ENCODE results near the gene BANP. TPM values are rescaled to one million over a fixed set of nuclear protein-coding genes. Genes with fewer than 3 reads are reported as not detected.
"Not testable (repeated sequence)": the region's sequence is repeated elsewhere in the genome, so short reads cannot be mapped to it uniquely, and the experiment has no call there.

BANP gene
- polyA plus RNA-seq, 4 donors: 10.5 to 15.7 (median 11.6) TPM

DNA sequence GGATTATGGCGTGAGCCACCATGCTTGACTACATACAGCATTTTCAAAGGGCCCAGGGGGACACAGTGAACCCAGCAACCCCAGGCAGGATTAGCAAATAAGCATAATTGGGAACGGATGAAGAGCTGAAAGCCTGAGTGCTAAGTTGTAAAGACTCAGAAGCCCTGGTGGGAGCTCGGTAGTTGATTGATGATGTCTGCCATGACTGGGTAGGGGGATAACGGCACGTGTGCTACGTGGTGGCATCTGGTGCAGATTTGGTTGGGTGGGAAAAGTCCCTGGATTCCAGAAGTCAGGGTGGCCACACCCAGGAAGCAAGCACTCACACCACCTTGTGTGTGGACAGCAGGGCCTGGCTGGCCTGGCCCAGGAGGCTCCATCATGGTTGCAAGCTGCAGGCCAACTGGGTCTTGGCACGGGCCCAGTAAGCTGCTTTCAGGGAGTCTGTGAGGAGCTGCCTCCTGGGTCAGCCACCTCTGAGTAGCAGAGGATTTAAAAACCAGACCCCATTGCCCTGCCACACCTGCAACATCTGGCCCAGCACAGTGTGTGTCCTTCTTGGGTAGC is 154.4 kb downstream of the BANP start:
- not testable (repeated sequence) for H3K27ac ChIP-seq (ENCODE audit: low read depth in 1 of 3, low read length in 2 of 3); H3K9me3 ChIP-seq (ENCODE audit: control insufficient read depth in 2 of 2, insufficient read depth in 1 of 2, low read depth in 1 of 2, low read length in 1 of 2); FAIRE-seq; H3K27me3 ChIP-seq (ENCODE audit: control insufficient read depth in 3 of 3, insufficient read depth in 3 of 3, low read length in 3 of 3); H3K4me1 ChIP-seq (ENCODE audit: control insufficient read depth in 3 of 3, insufficient read depth in 2 of 3, low read depth in 1 of 3, low read length in 2 of 3); H3K4me3 ChIP-seq (ENCODE audit: low read depth in 1 of 3, low read length in 3 of 3); DNase-seq; H3K36me3 ChIP-seq (ENCODE audit: control insufficient read depth in 3 of 3, insufficient read depth in 2 of 3, low read depth in 1 of 3, low read length in 3 of 3)
- 81 to 84% (median 82%) methylated on average over 7 of the region's 7 CpGs for WGBS, 3 donors

DNA sequence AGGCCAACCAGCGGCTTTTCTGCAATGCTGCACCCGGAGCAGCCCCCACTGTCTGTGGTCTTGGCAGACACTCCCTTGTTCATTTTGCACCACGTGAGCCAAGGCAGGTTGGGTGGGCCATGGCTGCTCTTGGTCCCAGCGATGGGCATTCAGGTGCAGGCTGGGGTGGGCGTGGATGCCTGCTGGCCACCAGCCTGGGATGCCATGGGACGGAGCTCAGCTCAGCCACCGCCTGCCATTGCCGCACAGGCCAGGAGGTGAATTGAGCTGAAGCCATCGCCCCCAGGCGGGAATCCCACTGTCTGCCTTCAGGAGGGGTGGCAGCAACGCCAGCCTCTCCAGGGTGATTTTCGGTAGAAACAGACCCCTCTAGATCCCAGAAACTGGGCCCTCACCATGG is 155.3 kb downstream of the BANP start:
- not testable (repeated sequence) for DNase-seq; FAIRE-seq; H3K4me1 ChIP-seq (ENCODE audit: control insufficient read depth in 3 of 3, insufficient read depth in 2 of 3, low read depth in 1 of 3, low read length in 2 of 3); H3K9me3 ChIP-seq (ENCODE audit: control insufficient read depth in 2 of 2, insufficient read depth in 1 of 2, low read depth in 1 of 2, low read length in 1 of 2); H3K4me3 ChIP-seq (ENCODE audit: low read depth in 1 of 3, low read length in 3 of 3); H3K27ac ChIP-seq (ENCODE audit: low read depth in 1 of 3, low read length in 2 of 3); H3K27me3 ChIP-seq (ENCODE audit: control insufficient read depth in 3 of 3, insufficient read depth in 3 of 3, low read length in 3 of 3); H3K36me3 ChIP-seq (ENCODE audit: control insufficient read depth in 3 of 3, insufficient read depth in 2 of 3, low read depth in 1 of 3, low read length in 3 of 3)
- 90 to 95% (median 92%) methylated on average over 11 to 12 of the region's 12 CpGs for WGBS, 3 donors

DNA sequence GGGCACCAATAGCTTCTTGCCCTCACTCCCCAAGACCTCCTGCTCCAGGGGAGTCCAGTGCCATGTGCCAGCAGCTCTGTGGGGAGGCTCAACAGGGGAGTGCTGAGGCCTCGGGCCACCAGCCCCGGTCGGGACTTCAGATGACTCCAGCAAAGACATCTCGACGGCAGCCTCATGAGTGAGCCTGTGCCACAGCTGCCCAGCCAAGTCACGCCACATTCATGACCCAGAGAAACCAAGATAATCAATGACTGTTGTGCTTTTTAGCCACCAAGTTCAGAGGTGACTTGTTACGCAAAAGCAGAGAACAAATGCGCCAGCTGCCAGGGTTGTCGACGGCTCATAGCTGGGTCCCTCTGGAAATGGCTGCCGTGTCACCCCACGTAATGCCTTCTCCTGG is 157.5 kb downstream of the BANP start:
- no peak for FAIRE-seq
- Histone ChIP-seq H3K36me3 (ENCODE audit: control insufficient read depth in 3 of 3, insufficient read depth in 2 of 3, low read depth in 1 of 3, low read length in 3 of 3) (no peaks in the 10 kb centered on the region), H3K9me3 (ENCODE audit: control insufficient read depth in 2 of 2, insufficient read depth in 1 of 2, low read depth in 1 of 2, low read length in 1 of 2) (no peaks in the 10 kb centered on the region), H3K27me3 (ENCODE audit: control insufficient read depth in 3 of 3, insufficient read depth in 3 of 3, low read length in 3 of 3) (no peaks in the 10 kb centered on the region), H3K4me1 (ENCODE audit: control insufficient read depth in 3 of 3, insufficient read depth in 2 of 3, low read depth in 1 of 3, low read length in 2 of 3) (no peaks in the 10 kb centered on the region), H3K27ac (ENCODE audit: low read depth in 1 of 3, low read length in 2 of 3) (no peak overlapping the region), H3K4me3 (ENCODE audit: low read depth in 1 of 3, low read length in 3 of 3) (no peak overlapping the region)
- no peak for DNase-seq
- WGBS, 3 donors: 90 to 93% (median 91%) methylated on average over 12 of the region's 12 CpGs

DNA sequence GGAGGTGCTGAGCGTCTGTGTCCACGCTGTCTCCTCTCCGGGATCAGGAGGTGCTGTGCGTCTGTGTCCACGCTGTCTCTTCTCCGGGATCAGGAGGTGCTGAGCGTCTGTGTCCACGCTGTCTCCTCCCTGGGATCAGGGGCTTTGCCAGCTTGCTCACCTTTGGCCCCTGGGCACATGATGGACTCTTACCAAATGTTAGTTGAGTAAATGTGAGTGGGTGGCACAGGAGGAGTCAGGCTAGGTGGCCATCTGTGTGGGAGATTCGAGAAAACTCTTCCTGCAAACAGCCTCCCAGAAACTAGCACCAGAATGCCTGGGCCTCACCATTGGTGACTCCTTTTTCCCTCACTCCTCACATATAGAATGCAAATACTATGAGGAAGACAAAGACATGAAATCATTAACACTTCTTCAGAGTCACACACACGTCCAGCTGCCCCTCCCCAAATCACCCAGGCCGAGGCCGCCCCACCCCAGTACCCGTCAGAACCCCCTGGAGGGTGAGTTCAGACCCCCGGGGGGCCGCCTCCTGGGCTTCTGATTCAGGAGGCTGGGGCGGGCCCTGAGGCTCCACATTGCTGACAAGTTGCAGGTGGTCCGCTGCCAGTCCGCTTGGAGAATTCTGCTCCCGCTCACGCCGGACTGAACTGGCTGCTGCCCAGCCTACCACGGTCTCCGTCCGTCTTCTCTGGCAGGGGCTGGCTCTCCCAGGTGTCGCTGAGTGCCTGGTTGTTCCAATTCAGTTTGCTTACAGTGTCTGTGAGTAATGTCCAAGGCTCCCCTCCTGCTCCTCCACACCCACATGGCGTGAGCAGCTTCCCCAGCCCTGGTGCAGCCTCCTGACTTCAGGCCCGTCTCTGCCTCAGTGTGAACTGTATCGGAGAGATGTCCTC is 158.7 kb downstream of the BANP start:
- FAIRE-seq; H3K9me3 ChIP-seq (ENCODE audit: control insufficient read depth in 2 of 2, insufficient read depth in 1 of 2, low read depth in 1 of 2, low read length in 1 of 2); H3K36me3 ChIP-seq (ENCODE audit: control insufficient read depth in 3 of 3, insufficient read depth in 2 of 3, low read depth in 1 of 3, low read length in 3 of 3); H3K27ac ChIP-seq (ENCODE audit: low read depth in 1 of 3, low read length in 2 of 3); H3K4me1 ChIP-seq (ENCODE audit: control insufficient read depth in 3 of 3, insufficient read depth in 2 of 3, low read depth in 1 of 3, low read length in 2 of 3); DNase-seq; H3K27me3 ChIP-seq (ENCODE audit: control insufficient read depth in 3 of 3, insufficient read depth in 3 of 3, low read length in 3 of 3); H3K4me3 ChIP-seq (ENCODE audit: low read depth in 1 of 3, low read length in 3 of 3): not testable (repeated sequence)
- 72 to 75% (median 74%) methylated on average over 28 of the region's 28 CpGs for WGBS, 3 donors

DNA sequence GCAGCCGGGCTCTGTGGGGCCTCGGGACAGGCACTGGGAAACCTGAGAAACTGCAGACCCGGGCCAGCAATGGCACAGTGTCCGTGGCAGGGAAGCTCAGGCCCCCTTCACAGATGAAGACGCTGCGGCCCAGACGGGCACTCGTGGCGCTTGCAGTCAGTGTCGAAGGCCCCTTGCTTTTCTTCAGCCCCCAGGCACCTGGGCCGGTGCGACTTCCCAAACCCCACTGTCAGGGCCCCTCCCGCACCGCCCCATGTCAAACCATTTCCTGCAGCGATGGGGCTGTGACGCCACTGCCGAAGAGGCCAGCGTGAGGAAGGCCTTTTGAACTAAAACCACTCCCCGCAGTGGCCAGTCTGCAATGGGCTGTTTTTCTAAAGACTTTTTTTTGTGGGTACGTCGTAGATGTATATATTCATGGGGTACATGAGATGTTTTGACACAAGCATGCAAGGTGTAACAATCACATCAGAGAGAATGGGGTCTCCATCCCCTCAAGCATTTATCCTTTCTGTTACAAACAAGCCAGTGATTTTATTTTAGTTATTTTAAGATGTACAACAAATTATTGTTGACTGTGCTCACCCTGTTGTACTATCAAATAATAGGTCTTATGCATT is 159.8 kb downstream of the BANP start:
- 67 to 82% (median 76%) methylated on average over 16 to 21 of the region's 21 CpGs for WGBS, 3 donors
- H3K36me3 ChIP-seq (ENCODE audit: control insufficient read depth in 3 of 3, insufficient read depth in 2 of 3, low read depth in 1 of 3, low read length in 3 of 3); DNase-seq; H3K27me3 ChIP-seq (ENCODE audit: control insufficient read depth in 3 of 3, insufficient read depth in 3 of 3, low read length in 3 of 3); H3K4me3 ChIP-seq (ENCODE audit: low read depth in 1 of 3, low read length in 3 of 3); H3K4me1 ChIP-seq (ENCODE audit: control insufficient read depth in 3 of 3, insufficient read depth in 2 of 3, low read depth in 1 of 3, low read length in 2 of 3); H3K27ac ChIP-seq (ENCODE audit: low read depth in 1 of 3, low read length in 2 of 3); FAIRE-seq; H3K9me3 ChIP-seq (ENCODE audit: control insufficient read depth in 2 of 2, insufficient read depth in 1 of 2, low read depth in 1 of 2, low read length in 1 of 2): not testable (repeated sequence)

DNA sequence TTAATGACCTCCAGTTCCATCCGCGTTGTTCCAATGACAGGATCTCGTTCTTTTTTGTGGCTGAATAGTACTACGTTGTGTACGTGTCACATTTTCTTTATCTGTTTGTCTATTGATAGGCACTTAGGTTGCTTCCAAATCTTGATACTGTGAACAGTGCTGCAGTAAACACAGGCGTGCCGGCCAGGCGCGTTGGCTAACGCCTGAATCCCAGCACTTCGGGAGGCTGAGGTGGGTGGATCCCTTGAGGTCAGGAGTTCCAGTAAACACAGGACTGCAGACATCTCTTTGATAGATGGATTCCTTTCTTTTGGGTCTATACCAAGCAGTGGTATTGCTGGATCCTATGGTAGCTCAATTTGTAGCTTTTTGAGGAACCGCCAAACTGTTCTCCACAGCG is 160.7 kb downstream of the BANP start:
- H3K36me3 ChIP-seq (ENCODE audit: control insufficient read depth in 3 of 3, insufficient read depth in 2 of 3, low read depth in 1 of 3, low read length in 3 of 3); H3K9me3 ChIP-seq (ENCODE audit: control insufficient read depth in 2 of 2, insufficient read depth in 1 of 2, low read depth in 1 of 2, low read length in 1 of 2); H3K27ac ChIP-seq (ENCODE audit: low read depth in 1 of 3, low read length in 2 of 3); H3K4me3 ChIP-seq (ENCODE audit: low read depth in 1 of 3, low read length in 3 of 3); FAIRE-seq; DNase-seq; H3K4me1 ChIP-seq (ENCODE audit: control insufficient read depth in 3 of 3, insufficient read depth in 2 of 3, low read depth in 1 of 3, low read length in 2 of 3); H3K27me3 ChIP-seq (ENCODE audit: control insufficient read depth in 3 of 3, insufficient read depth in 3 of 3, low read length in 3 of 3): not testable (repeated sequence)
- 45 to 63% (median 57%) methylated on average over 13 of the region's 13 CpGs for WGBS, 3 donors

DNA sequence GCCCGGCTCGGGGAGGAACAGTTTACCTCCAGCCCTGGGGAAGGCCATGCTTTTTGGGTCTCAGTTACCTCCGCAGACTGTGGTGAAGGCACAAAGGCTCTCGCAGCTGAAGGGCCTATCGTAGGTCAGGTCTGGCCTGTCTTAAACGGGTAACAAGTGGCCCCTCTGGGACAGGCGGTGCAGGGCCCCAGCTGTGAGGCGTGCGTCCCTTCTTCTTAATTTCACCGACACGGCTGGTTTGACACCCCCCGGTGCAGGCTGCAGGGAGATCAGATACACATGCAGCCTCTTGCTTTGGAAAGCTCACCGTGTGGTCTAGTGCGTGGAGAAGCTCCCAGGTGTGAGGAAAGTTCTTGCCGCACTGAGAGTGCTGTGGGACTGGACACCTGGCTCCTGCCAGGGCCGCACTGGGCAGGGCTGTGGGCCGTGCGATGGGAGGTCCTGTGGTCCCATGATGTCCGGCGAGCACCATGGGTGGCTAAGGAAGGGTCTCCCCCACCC is 162.4 kb downstream of the BANP start:
- FAIRE-seq (no peak), DNase-seq (no peak)
- Histone ChIP-seq H3K27me3 (ENCODE audit: control insufficient read depth in 3 of 3, insufficient read depth in 3 of 3, low read length in 3 of 3) (peaks cover 0 to 4% (median 0%) of the 10 kb centered on the region in 3 donors), H3K36me3 (ENCODE audit: control insufficient read depth in 3 of 3, insufficient read depth in 2 of 3, low read depth in 1 of 3, low read length in 3 of 3) (no peaks in the 10 kb centered on the region), H3K27ac (ENCODE audit: low read depth in 1 of 3, low read length in 2 of 3) (no peak overlapping the region), H3K4me1 (ENCODE audit: control insufficient read depth in 3 of 3, insufficient read depth in 2 of 3, low read depth in 1 of 3, low read length in 2 of 3) (no peaks in the 10 kb centered on the region), H3K4me3 (ENCODE audit: low read depth in 1 of 3, low read length in 3 of 3) (no peak overlapping the region), H3K9me3 (ENCODE audit: control insufficient read depth in 2 of 2, insufficient read depth in 1 of 2, low read depth in 1 of 2, low read length in 1 of 2) (no peaks in the 10 kb centered on the region)
- 83 to 86% (median 86%) methylated on average over 19 to 20 of the region's 20 CpGs for WGBS, 3 donors

DNA sequence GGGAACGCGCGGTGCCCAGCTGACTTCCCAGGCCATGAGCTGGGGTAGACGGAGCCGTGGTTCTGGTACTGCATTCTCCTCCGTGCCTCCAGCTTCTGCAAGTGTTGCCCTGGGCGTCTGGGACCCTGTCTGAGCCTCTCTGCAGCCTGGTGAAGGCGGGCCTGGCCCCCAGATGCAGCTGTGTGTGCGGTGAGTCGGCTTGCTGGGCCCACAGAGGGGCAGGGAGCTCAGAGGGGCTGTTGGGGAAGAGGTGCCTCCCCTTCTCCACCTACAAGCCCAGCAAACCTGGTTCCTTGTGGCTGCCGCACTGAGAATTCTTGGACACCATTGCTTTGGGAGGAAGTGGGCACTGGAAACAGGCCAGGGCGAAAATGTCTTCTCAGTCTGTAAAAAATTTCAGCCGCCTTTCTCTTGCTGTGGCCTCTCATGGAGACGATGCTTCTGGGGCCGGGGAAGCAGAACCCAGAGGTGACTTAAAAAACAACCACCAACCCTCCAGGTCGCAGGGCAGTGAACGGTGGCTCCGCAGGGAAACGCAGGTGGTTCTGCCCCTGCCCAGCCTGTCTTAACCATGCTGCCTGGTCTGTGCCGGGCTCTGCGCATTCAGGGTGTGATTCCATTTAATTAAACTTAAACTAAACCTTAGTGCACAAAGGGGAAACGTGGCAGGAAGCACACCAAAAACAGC is 163.5 kb downstream of the BANP start:
- DNase-seq; H3K4me3 ChIP-seq (ENCODE audit: low read depth in 1 of 3, low read length in 3 of 3); H3K9me3 ChIP-seq (ENCODE audit: control insufficient read depth in 2 of 2, insufficient read depth in 1 of 2, low read depth in 1 of 2, low read length in 1 of 2); H3K36me3 ChIP-seq (ENCODE audit: control insufficient read depth in 3 of 3, insufficient read depth in 2 of 3, low read depth in 1 of 3, low read length in 3 of 3); FAIRE-seq; H3K4me1 ChIP-seq (ENCODE audit: control insufficient read depth in 3 of 3, insufficient read depth in 2 of 3, low read depth in 1 of 3, low read length in 2 of 3); H3K27ac ChIP-seq (ENCODE audit: low read depth in 1 of 3, low read length in 2 of 3); H3K27me3 ChIP-seq (ENCODE audit: control insufficient read depth in 3 of 3, insufficient read depth in 3 of 3, low read length in 3 of 3): not testable (repeated sequence)
- 63 to 75% (median 69%) methylated on average over 21 to 22 of the region's 22 CpGs for WGBS, 3 donors
